Measurements from ENCODE around the gene CBX7. TPM values are rescaled to one million over a fixed set of nuclear protein-coding genes. Genes with fewer than 3 reads are reported as not detected.

The CBX7 gene
- total RNA-seq, 8 experiments from 2014 or later: 2.6 to 8.9 (median 4.8) TPM

GRCh38 chr22:39125622-39126021, 26.9 kb downstream of the CBX7 start:
- 61 to 100% (median 90%) methylated on average over 2 to 5 of the region's 5 CpGs; no CpG with 5 or more reads in 3 of the 10 experiments for WGBS, 10 experiments
- in situ Hi-C loops (cut with MboI; ENCODE audit: low pct_unique_long_range_greater_than_20kb in 2 of 9, low sequenced_read_pairs in 9 of 9, unreplicated experiment in 9 of 9): loop anchor here in 1 of 9 experiments (10.0 kb wide), 1 partner anchor 111 kb away; the partner anchor contains the start of gene APOBEC3C

GRCh38 chr22:39123751-39124581, 28.5 kb downstream of the CBX7 start:
- 64 to 92% methylated on average over 2 to 4 of the region's 33 CpGs; no CpG with 5 or more reads in 8 of the 10 experiments for WGBS, 10 experiments
- peak in 5 of 8 experiments; percentile 15 to 56 (median 39) for ATAC-seq (replicated peaks in 6 of 8)
- peaks cover 0 to 13% of the 10 kb centered on the region in 2 donors for H3K4me1 ChIP-seq (replicated peaks in 1 of 2)
- H3K27ac ChIP-seq: peak overlapping the region in 1 of 2 donors; percentile 6
- in situ Hi-C loops (cut with MboI; ENCODE audit: low pct_unique_long_range_greater_than_20kb in 2 of 9, low sequenced_read_pairs in 9 of 9, unreplicated experiment in 9 of 9): loop anchor here in 5 of 9 experiments (10.0 to 25.0 kb wide), 3 partner anchors 109 to 262 kb away; partner anchors contain the start of genes APOBEC3C (in 3 of the 5), CBX6 (in 3 of the 5) and APOBEC3D (in 2 of the 5)
- H3K4me3 ChIP-seq: no peak overlapping the region

More at GRCh38 chr22:39125622-39126021, 26.9 kb downstream of the CBX7 start:
- ATAC-seq (replicated peaks in 6 of 8): no peak
- Histone ChIP-seq H3K27ac (no peak overlapping the region), H3K4me3 (no peak overlapping the region), H3K4me1 (replicated peaks in 1 of 2) (peaks cover 8 to 23% of the 10 kb centered on the region in 2 donors)

GRCh38 chr22:39122772-39123470, 29.6 kb downstream of the CBX7 start:
- peaks cover 0 to 13% of the 10 kb centered on the region in 2 donors for H3K4me1 ChIP-seq (replicated peaks in 1 of 2)
- H3K4me3 ChIP-seq: no peak overlapping the region
- no peak overlapping the region for H3K27ac ChIP-seq
- 80 to 100% (median 87%) methylated on average over 1 to 8 of the region's 17 CpGs; no CpG with 5 or more reads in 4 of the 10 experiments for WGBS, 10 experiments
- no peak for ATAC-seq (replicated peaks in 6 of 8)
- in situ Hi-C loops (cut with MboI; ENCODE audit: low pct_unique_long_range_greater_than_20kb in 2 of 9, low sequenced_read_pairs in 9 of 9, unreplicated experiment in 9 of 9): loop anchor here in 5 of 9 experiments (10.0 to 25.0 kb wide), 3 partner anchors 108 to 261 kb away; partner anchors contain the start of genes APOBEC3C (in 3 of the 5), CBX6 (in 3 of the 5) and APOBEC3D (in 2 of the 5)

GRCh38 chr22:39120983-39121382, 31.5 kb downstream of the CBX7 start:
- in situ Hi-C loops (cut with MboI; ENCODE audit: low pct_unique_long_range_greater_than_20kb in 2 of 9, low sequenced_read_pairs in 9 of 9, unreplicated experiment in 9 of 9): loop anchor here in 5 of 9 experiments (10.0 to 25.0 kb wide), 3 partner anchors 106 to 259 kb away; partner anchors contain the start of genes APOBEC3C (in 3 of the 5), CBX6 (in 3 of the 5) and APOBEC3D (in 2 of the 5)
- H3K4me1 ChIP-seq (replicated peaks in 1 of 2): peaks cover 2 to 19% of the 10 kb centered on the region in 2 donors
- WGBS, 10 experiments: 22 to 100% (median 91%) methylated on average over 1 to 4 of the region's 4 CpGs; no CpG with 5 or more reads in 1 of the 10 experiments
- H3K4me3 ChIP-seq: no peak overlapping the region
- H3K27ac ChIP-seq: no peak overlapping the region
- no peak for ATAC-seq (replicated peaks in 6 of 8)

- in situ Hi-C loops (cut with MboI; ENCODE audit: low pct_unique_long_range_greater_than_20kb in 2 of 9, low sequenced_read_pairs in 9 of 9, unreplicated experiment in 9 of 9): loop anchor here in 4 of 9 experiments (25.0 kb wide), 2 partner anchors 105 to 255 kb away; partner anchors contain the start of genes CBX6 (in 3 of the 4), APOBEC3C (in 2 of the 4) and APOBEC3D (in 2 of the 4)
- 20 to 85% (median 48%) methylated on average over 2 to 14 of the region's 14 CpGs for WGBS, 10 experiments
- peak in 2 of 8 experiments; percentile 36 to 66 for ATAC-seq (replicated peaks in 6 of 8)
These were observed 34.8 kb downstream of the CBX7 start for GRCh38 chr22:39117585-39118191.

GRCh38 chr22:39115977-39116621, 36.4 kb downstream of the CBX7 start:
- in situ Hi-C loops (cut with MboI; ENCODE audit: low pct_unique_long_range_greater_than_20kb in 2 of 9, low sequenced_read_pairs in 9 of 9, unreplicated experiment in 9 of 9): loop anchor here in 4 of 9 experiments (25.0 kb wide), 2 partner anchors 104 to 254 kb away; partner anchors contain the start of genes CBX6 (in 3 of the 4), APOBEC3C (in 2 of the 4) and APOBEC3D (in 2 of the 4)
- H3K4me1 ChIP-seq (replicated peaks in 1 of 2): peaks cover 21 to 31% of the 10 kb centered on the region in 2 donors
- no peak overlapping the region for H3K4me3 ChIP-seq
- 56 to 100% (median 68%) methylated on average over 1 to 8 of the region's 9 CpGs; no CpG with 5 or more reads in 1 of the 10 experiments for WGBS, 10 experiments
- no peak for ATAC-seq (replicated peaks in 6 of 8)
- no peak overlapping the region for H3K27ac ChIP-seq

More at GRCh38 chr22:39117585-39118191, 34.8 kb downstream of the CBX7 start:
- Histone ChIP-seq H3K27ac (no peak overlapping the region), H3K4me1 (replicated peaks in 1 of 2) (peaks cover 19 to 24% of the 10 kb centered on the region in 2 donors), H3K4me3 (no peak overlapping the region)

GRCh38 chr22:39115570-39115969, 36.9 kb downstream of the CBX7 start:
- in situ Hi-C loops (cut with MboI; ENCODE audit: low pct_unique_long_range_greater_than_20kb in 2 of 9, low sequenced_read_pairs in 9 of 9, unreplicated experiment in 9 of 9): loop anchor here in 4 of 9 experiments (25.0 kb wide), 2 partner anchors 103 to 253 kb away; partner anchors contain the start of genes CBX6 (in 3 of the 4), APOBEC3C (in 2 of the 4) and APOBEC3D (in 2 of the 4)
- 50 to 100% (median 80%) methylated on average over 1 to 2 of the region's 2 CpGs; no CpG with 5 or more reads in 1 of the 10 experiments for WGBS, 10 experiments
- Histone ChIP-seq H3K27ac (no peak overlapping the region), H3K4me3 (no peak overlapping the region), H3K4me1 (replicated peaks in 1 of 2) (peaks cover 26 to 36% of the 10 kb centered on the region in 2 donors)
- no peak for ATAC-seq (replicated peaks in 6 of 8)

- in situ Hi-C loops (cut with MboI; ENCODE audit: low pct_unique_long_range_greater_than_20kb in 2 of 9, low sequenced_read_pairs in 9 of 9, unreplicated experiment in 9 of 9): loop anchor here in 4 of 9 experiments (25.0 kb wide), 2 partner anchors 102 to 252 kb away; partner anchors contain the start of genes CBX6 (in 3 of the 4), APOBEC3C (in 2 of the 4) and APOBEC3D (in 2 of the 4)
- Histone ChIP-seq H3K27ac (no peak overlapping the region), H3K4me3 (no peak overlapping the region), H3K4me1 (replicated peaks in 1 of 2) (peaks cover 26 to 37% of the 10 kb centered on the region in 2 donors)
- ATAC-seq (replicated peaks in 6 of 8): no peak
- WGBS, 10 experiments: 7 to 59% (median 11%) methylated on average over 3 to 6 of the region's 6 CpGs; no CpG with 5 or more reads in 3 of the 10 experiments
These were observed 38.4 kb downstream of the CBX7 start for GRCh38 chr22:39114112-39114511.

GRCh38 chr22:39110631-39111561, 41.6 kb downstream of the CBX7 start:
- peak overlapping the region in 1 of 2 donors; percentile 36 for H3K27ac ChIP-seq
- peaks cover 23 to 30% of the 10 kb centered on the region in 2 donors for H3K4me1 ChIP-seq (replicated peaks in 1 of 2)
- in situ Hi-C loops (cut with MboI; ENCODE audit: low pct_unique_long_range_greater_than_20kb in 2 of 9, low sequenced_read_pairs in 9 of 9, unreplicated experiment in 9 of 9): loop anchor here in 4 of 9 experiments (25.0 kb wide), 2 partner anchors 99 to 249 kb away; partner anchors contain the start of genes CBX6 (in 3 of the 4), APOBEC3C (in 2 of the 4) and APOBEC3D (in 2 of the 4)
- 13 to 70% (median 43%) methylated on average over 2 to 12 of the region's 15 CpGs; no CpG with 5 or more reads in 2 of the 10 experiments for WGBS, 10 experiments
- peak in 5 of 8 experiments; percentile 26 to 70 (median 64) for ATAC-seq (replicated peaks in 6 of 8)
- no peak overlapping the region for H3K4me3 ChIP-seq

- no peak for ATAC-seq (replicated peaks in 6 of 8)
- in situ Hi-C loops (cut with MboI; ENCODE audit: low pct_unique_long_range_greater_than_20kb in 2 of 9, low sequenced_read_pairs in 9 of 9, unreplicated experiment in 9 of 9): loop anchor here in 4 of 9 experiments (25.0 kb wide), 2 partner anchors 97 to 247 kb away; partner anchors contain the start of genes CBX6 (in 3 of the 4), APOBEC3C (in 2 of the 4) and APOBEC3D (in 2 of the 4)
- H3K4me1 ChIP-seq (replicated peaks in 1 of 2): peaks cover 9 to 16% of the 10 kb centered on the region in 2 donors
- no peak overlapping the region for H3K27ac ChIP-seq
- 58 to 100% (median 90%) methylated on average over 1 to 9 of the region's 9 CpGs; no CpG with 5 or more reads in 1 of the 10 experiments for WGBS, 10 experiments
- no peak overlapping the region for H3K4me3 ChIP-seq
These were observed 43.1 kb downstream of the CBX7 start for GRCh38 chr22:39109361-39109760.

All from motor neuron (in vitro differentiated cells).